GM20000 (cell line): Measurements from ENCODE around the gene TSC22D2.

Experiments
- DNase-seq: peaks from one replicate; pipeline ENCODE4 v3.0.0; 2012; ENCODE audit warnings: low spot score
- TF ChIP-seq, protein P1 (sequence below): IDR thresholded peaks from 2 replicates; pipeline ENCODE4 v1.5.1; 2012; ENCODE audit warnings: mild to moderate bottlenecking, control low read depth; ENCODE audit errors: extremely low read depth, missing control alignments

Gene TSC22D2

DNA sequence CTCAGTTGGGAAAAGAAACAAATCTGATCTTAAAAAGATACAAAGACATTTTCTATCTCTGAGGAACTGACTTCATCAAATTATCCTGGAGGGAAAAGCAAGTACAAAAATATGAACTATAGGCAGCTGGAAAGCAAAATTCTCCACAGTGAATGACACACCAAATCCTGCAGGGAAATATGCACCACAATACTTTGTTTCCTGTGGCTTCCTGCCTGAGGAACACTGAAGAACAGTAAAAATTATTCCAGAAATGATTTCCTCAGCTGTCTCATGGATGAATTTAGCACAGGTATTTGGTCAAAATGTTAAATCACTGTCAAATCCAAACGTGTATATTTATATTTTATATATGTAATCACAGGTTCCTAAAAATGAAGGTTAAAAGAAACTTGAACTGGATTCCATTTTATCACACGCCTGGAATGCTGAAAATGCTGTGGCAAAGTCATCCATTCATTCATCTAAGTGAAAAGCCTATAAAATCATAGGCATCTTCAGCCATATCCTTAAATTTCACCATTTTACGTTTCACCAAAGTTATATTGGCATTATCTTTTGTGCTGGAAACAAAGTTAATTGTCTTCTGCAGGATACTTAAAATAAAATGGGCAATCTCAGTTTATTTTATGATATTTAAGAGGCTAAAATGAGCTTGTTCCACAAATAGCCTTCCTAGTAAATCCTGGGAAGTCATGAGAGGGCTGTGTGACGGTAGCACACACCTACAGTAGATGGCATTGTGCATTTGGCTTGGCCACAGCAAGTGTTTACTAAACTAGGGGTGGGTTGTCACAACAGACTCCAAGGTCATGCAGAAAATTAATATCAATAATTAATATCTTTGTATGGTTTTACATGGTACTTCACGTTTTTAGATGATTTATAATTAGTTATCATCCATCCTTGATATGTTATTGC is 19.3 kb upstream of the TSC22D2 start:
- TF ChIP-seq, protein P1, sequence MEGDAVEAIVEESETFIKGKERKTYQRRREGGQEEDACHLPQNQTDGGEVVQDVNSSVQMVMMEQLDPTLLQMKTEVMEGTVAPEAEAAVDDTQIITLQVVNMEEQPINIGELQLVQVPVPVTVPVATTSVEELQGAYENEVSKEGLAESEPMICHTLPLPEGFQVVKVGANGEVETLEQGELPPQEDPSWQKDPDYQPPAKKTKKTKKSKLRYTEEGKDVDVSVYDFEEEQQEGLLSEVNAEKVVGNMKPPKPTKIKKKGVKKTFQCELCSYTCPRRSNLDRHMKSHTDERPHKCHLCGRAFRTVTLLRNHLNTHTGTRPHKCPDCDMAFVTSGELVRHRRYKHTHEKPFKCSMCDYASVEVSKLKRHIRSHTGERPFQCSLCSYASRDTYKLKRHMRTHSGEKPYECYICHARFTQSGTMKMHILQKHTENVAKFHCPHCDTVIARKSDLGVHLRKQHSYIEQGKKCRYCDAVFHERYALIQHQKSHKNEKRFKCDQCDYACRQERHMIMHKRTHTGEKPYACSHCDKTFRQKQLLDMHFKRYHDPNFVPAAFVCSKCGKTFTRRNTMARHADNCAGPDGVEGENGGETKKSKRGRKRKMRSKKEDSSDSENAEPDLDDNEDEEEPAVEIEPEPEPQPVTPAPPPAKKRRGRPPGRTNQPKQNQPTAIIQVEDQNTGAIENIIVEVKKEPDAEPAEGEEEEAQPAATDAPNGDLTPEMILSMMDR = no peak
- DNase-seq = no peak

DNA sequence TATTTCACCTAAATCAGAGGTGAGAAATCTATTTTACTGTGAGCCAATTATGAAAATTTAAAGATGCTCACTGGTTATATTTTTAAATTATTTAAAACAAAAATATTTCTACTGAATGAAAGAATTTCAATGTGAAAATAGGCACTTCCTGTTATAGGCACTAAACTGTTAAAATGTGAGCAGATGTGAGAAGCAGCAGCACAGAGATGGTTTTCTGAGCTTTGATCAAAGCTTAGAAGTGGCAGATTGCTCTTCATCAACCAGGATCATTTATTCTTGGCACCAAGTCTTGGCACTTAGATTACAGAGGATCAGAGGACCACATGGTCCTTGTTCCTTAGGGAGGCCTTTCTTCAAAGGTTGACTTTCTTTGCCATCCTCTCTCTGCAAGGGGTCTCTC is 18.0 kb upstream of the TSC22D2 start:
- TF ChIP-seq, protein P1 = no peak
- DNase-seq = no peak

DNA sequence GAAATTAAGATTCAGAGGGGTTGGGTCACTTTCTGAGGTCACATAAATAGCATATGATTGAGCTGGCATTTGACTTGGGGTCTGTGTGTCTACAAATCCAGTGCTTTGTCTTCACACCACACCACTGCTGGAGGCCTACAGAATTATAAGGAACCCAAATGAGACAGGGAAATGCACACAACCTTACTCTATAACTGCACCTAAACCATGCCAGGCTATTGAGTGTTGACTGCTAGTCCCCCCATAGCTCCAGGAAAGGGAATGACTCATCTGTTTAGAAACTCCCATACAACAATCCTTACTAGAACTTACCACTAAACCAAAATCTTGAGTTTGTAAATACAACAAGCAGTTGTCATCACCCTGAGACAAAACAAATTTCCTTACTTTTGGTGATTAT is 16.9 kb upstream of the TSC22D2 start:
- no peak for DNase-seq
- TF ChIP-seq, protein P1 = no peak

DNA sequence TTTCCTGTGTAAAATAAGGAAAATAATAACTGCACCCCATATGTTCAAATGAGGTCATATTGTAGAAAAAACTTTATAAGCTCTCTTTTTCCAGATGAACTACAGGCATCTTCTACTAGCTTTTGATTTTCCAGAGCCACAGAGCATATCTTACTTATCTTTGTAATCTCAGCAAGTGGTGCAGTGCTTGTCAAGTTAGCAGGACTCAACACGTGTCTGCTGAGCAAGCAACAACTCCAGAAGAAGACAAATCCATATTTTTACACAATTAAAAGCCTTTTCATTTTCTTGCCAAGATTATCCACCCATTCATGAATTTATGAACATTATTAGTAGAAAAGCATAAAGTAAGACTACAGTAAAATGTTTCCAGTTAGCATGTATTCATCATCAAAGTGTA is 14.4 kb upstream of the TSC22D2 start:
- TF ChIP-seq, protein P1 = no peak
- DNase-seq = no peak

DNA sequence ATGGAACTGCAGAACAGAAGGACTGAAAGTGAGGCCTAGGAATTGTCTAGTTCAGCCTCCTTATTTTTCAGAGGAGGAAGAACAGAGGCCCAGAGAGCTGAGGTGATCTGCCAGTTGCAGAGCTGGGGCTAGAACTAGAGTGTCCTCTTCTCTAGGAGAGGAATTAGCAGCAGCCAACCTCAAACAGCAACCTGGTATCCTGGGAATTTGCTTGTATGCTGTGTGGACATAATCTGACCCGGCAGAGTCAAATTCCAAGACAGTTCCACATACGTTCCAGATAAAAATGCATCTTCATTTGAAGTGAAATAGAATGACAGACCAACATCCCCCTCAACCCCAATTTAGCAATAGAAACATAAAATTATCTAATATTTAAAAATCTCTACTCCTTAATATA is 13.5 kb upstream of the TSC22D2 start:
- TF ChIP-seq, protein P1 = no peak
- no peak for DNase-seq

DNA sequence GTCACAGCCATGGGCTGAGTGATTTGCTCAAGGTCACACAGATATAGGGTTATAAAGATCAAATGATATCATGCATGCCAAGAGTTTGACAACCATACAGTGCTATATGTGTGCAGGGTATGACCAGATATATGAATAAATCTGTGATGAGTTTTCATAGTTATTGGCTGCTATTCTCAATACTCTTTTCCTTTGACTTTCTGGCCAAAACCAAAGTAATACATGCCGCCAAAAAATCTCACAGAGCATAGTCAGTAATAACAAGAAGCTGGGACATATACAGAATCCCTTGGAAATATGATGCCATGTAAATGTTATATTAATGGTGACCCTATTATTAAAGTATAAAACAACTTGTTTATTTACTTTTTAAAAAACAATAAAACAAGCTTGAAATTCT is 11.6 kb upstream of the TSC22D2 start:
- DNase-seq = no peak
- TF ChIP-seq, protein P1 = no peak

DNA sequence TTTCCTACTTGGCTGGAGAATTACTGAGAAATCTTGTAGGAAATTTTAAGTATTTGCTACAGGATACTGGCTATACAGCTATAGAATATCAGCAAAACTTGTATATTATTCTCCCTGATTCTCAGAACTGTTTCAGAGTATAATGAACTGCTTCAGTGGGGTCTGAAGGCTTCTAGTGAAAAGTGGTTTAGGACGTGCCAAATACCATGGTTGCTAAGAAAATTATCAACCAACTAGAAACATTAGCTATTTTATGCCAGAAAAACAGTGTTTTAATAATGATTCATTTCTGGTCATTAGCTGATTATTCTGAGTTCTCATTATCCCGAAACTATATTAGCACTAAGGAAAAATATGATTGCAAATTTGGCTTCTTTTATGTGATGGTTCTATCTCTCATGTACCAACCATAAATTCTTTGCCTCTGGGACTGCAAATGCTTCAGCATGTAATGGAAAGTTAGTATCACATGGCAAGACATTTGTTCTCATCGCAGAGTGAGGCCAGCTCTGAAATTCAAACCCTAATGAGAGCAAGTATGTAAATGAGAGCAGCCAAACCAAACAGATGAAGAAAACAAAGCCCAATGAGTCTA is 11.0 kb upstream of the TSC22D2 start:
- DNase-seq = no peak
- TF ChIP-seq, protein P1 = no peak
